ENCODE results near the gene DLG1.

The DLG1 gene

GRCh38 chr3:197329382-197329781 is 31.0 kb upstream of the DLG1 start:
- Mint-ChIP-seq H3K27ac (no peak overlapping the region), H3K27me3 (peaks cover 22% of the 10 kb centered on the region), H3K9me3 (no peaks in the 10 kb centered on the region), H3K4me3 (no peak overlapping the region), H3K4me1 (peaks cover 12% of the 10 kb centered on the region)
- DNase-seq (no peak), ATAC-seq (no peak)

- DNase-seq (no peak), ATAC-seq (no peak)
- peaks cover 29% of the 10 kb centered on the region for H3K27me3 Mint-ChIP-seq
- H3K27ac Mint-ChIP-seq, result no peak overlapping the region
- H3K9me3 Mint-ChIP-seq, result no peaks in the 10 kb centered on the region
- no peak overlapping the region for H3K4me3 Mint-ChIP-seq
- peaks cover 12% of the 10 kb centered on the region for H3K4me1 Mint-ChIP-seq
These were observed 29.8 kb upstream of the DLG1 start for GRCh38 chr3:197328198-197328597.

- Mint-ChIP-seq H3K4me1 (peaks cover 12% of the 10 kb centered on the region), H3K27ac (peak overlapping the region in 1 of 2 donors; percentile 50), H3K9me3 (no peaks in the 10 kb centered on the region), H3K4me3 (no peak overlapping the region), H3K27me3 (peaks cover 32% of the 10 kb centered on the region)
- ATAC-seq, result no peak
- DNase-seq, result no peak
These were observed 29.3 kb upstream of the DLG1 start for GRCh38 chr3:197327701-197328100.

- peaks cover 12% of the 10 kb centered on the region for H3K4me1 Mint-ChIP-seq
- peaks cover 30% of the 10 kb centered on the region for H3K27me3 Mint-ChIP-seq
- no peak overlapping the region for H3K4me3 Mint-ChIP-seq
- ATAC-seq (no peak), DNase-seq (no peak)
- H3K27ac Mint-ChIP-seq, result no peak overlapping the region
- peaks cover 0 to 4% of the 10 kb centered on the region in 2 donors for H3K9me3 Mint-ChIP-seq
These were observed 27.4 kb upstream of the DLG1 start for GRCh38 chr3:197325773-197326172.

- H3K27ac Mint-ChIP-seq, result no peak overlapping the region
These were observed 23.7 kb upstream of the DLG1 start for GRCh38 chr3:197322149-197322548.

GRCh38 chr3:197320582-197320981 is 22.2 kb upstream of the DLG1 start:
- H3K9me3 Mint-ChIP-seq, result peaks cover 0 to 4% of the 10 kb centered on the region in 2 donors

More at GRCh38 chr3:197322149-197322548, 23.7 kb upstream of the DLG1 start:
- ATAC-seq (no peak), DNase-seq (no peak)
- H3K27me3 Mint-ChIP-seq, result peaks cover 62% of the 10 kb centered on the region
- peaks cover 0 to 4% of the 10 kb centered on the region in 2 donors for H3K9me3 Mint-ChIP-seq
- H3K4me3 Mint-ChIP-seq, result no peak overlapping the region
- H3K4me1 Mint-ChIP-seq, result peaks cover 12% of the 10 kb centered on the region

GRCh38 chr3:197317250-197317963 is 19.0 kb upstream of the DLG1 start:
- H3K4me3 Mint-ChIP-seq, result no peak overlapping the region
- peaks cover 9% of the 10 kb centered on the region for H3K4me1 Mint-ChIP-seq
- peaks cover 4 to 6% of the 10 kb centered on the region in 2 donors for H3K9me3 Mint-ChIP-seq
- DNase-seq (no peak), ATAC-seq (no peak)
- H3K27me3 Mint-ChIP-seq, result peaks cover 64% of the 10 kb centered on the region
- no peak overlapping the region for H3K27ac Mint-ChIP-seq

More at GRCh38 chr3:197320582-197320981, 22.2 kb upstream of the DLG1 start:
- ATAC-seq, result no peak
- no peak for DNase-seq
- Mint-ChIP-seq H3K27me3 (peaks cover 62% of the 10 kb centered on the region), H3K4me1 (peaks cover 10% of the 10 kb centered on the region), H3K4me3 (no peak overlapping the region), H3K27ac (no peak overlapping the region)

- Mint-ChIP-seq H3K4me1 (peaks cover 38% of the 10 kb centered on the region), H3K9me3 (peaks cover 5 to 7% of the 10 kb centered on the region in 2 donors), H3K27ac (no peak overlapping the region), H3K4me3 (no peak overlapping the region), H3K27me3 (peaks cover 18% of the 10 kb centered on the region)
- DNase-seq (no peak), ATAC-seq (no peak)
These were observed 14.0 kb upstream of the DLG1 start for GRCh38 chr3:197312431-197312830.

GRCh38 chr3:197311591-197311990 is 13.2 kb upstream of the DLG1 start:
- Mint-ChIP-seq H3K27ac (no peak overlapping the region), H3K4me1 (peaks cover 36% of the 10 kb centered on the region), H3K4me3 (no peak overlapping the region), H3K27me3 (peaks cover 15% of the 10 kb centered on the region), H3K9me3 (peaks cover 5 to 7% of the 10 kb centered on the region in 2 donors)
- ATAC-seq, result no peak
- DNase-seq, result no peak

GRCh38 chr3:197309528-197310361 is 11.3 kb upstream of the DLG1 start:
- DNase-seq (no peak), ATAC-seq (peak; percentile 64)
- Mint-ChIP-seq H3K27me3 (peaks cover 15% of the 10 kb centered on the region), H3K4me3 (peak overlapping the region; percentile 44 to 66), H3K27ac (peak overlapping the region; percentile 77 to 96), H3K4me1 (peaks cover 55% of the 10 kb centered on the region), H3K9me3 (peaks cover 5 to 7% of the 10 kb centered on the region in 2 donors)

- H3K4me3 Mint-ChIP-seq, result peak overlapping the region in 1 of 2 donors; percentile 66
- no peak for DNase-seq
- peak overlapping the region in 1 of 2 donors; percentile 80 for H3K27ac Mint-ChIP-seq
- H3K9me3 Mint-ChIP-seq, result peaks cover 5 to 7% of the 10 kb centered on the region in 2 donors
- peaks cover 55% of the 10 kb centered on the region for H3K4me1 Mint-ChIP-seq
- H3K27me3 Mint-ChIP-seq, result peaks cover 6% of the 10 kb centered on the region
- no peak for ATAC-seq
These were observed 10.2 kb upstream of the DLG1 start for GRCh38 chr3:197308591-197308990.

GRCh38 chr3:197306374-197307086 is 8.1 kb upstream of the DLG1 start:
- H3K4me1 Mint-ChIP-seq, result peaks cover 60% of the 10 kb centered on the region
- peaks cover 12% of the 10 kb centered on the region for H3K27me3 Mint-ChIP-seq
- DNase-seq, result no peak
- no peaks in the 10 kb centered on the region for H3K9me3 Mint-ChIP-seq
- H3K27ac Mint-ChIP-seq, result no peak overlapping the region
- ATAC-seq, result no peak
- H3K4me3 Mint-ChIP-seq, result no peak overlapping the region

GRCh38 chr3:197305854-197306253 is 7.4 kb upstream of the DLG1 start:
- peaks cover 19% of the 10 kb centered on the region for H3K27me3 Mint-ChIP-seq
- H3K27ac Mint-ChIP-seq, result peak overlapping the region in 1 of 2 donors; percentile 83
- H3K4me1 Mint-ChIP-seq, result peaks cover 53% of the 10 kb centered on the region
- no peaks in the 10 kb centered on the region for H3K9me3 Mint-ChIP-seq
- peak; percentile 96 for ATAC-seq
- peak overlapping the region; percentile 34 to 45 for H3K4me3 Mint-ChIP-seq
- peak; percentile 27 to 47 for DNase-seq

- DNase-seq (no peak), ATAC-seq (no peak)
- H3K4me3 Mint-ChIP-seq, result no peak overlapping the region
- no peak overlapping the region for H3K27ac Mint-ChIP-seq
- H3K4me1 Mint-ChIP-seq, result peaks cover 42% of the 10 kb centered on the region
- H3K27me3 Mint-ChIP-seq, result peaks cover 36% of the 10 kb centered on the region
- no peaks in the 10 kb centered on the region for H3K9me3 Mint-ChIP-seq
These were observed 5.0 kb upstream of the DLG1 start for GRCh38 chr3:197303452-197303851.

- no peak overlapping the region for H3K4me3 Mint-ChIP-seq
- no peak overlapping the region for H3K27ac Mint-ChIP-seq
- no peaks in the 10 kb centered on the region for H3K9me3 Mint-ChIP-seq
- peaks cover 36% of the 10 kb centered on the region for H3K27me3 Mint-ChIP-seq
- peaks cover 39% of the 10 kb centered on the region for H3K4me1 Mint-ChIP-seq
- ATAC-seq (no peak), DNase-seq (no peak)
These were observed 4.4 kb upstream of the DLG1 start for GRCh38 chr3:197302696-197303341.
